GM18502 (cell line): ENCODE measurements around the gene HS3ST3B1.

Source experiments
- ATAC-seq: cut with Tn5 transposase; IDR thresholded peaks from one replicate; pipeline ENCODE4 v1.9.1; 2021; ENCODE audit warnings: mild to moderate bottlenecking; ENCODE audit not compliant: unreplicated experiment, poor library complexity

The HS3ST3B1 gene

DNA sequence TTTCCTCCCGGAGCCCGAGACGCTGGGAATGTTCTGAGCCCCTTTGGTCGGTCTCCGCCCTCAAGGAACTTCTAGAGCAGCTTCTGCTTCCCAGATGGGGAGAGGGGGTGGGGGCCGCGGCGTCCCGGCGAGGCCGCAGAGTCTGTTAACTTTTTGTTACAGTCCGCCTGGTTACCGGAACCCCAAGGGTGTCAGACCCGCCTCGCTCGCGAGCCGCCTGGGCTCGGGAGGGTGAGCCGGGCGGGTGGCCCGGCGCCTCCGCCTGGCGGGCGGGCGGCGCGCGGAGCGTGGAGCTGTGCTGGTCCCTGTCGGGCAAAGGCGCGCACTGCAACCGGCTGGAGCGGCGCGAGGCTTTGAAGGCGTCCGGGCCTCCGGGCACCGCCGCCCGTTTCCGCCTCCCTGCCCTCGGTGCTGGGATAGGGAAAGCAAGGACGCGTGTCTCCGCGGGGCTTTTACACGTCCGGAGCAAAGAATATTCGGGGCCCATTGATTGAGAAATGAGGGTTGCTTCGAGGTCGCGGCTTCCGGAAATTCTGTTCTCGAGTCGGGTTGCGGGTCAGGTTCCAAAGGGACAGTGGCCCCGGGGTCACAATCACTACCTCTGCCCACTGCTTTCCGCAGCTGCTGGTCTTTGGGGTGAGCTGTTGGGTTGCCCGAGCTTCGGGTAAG lies 1.7 kb downstream of the HS3ST3B1 start:
- peak; percentile 52 for ATAC-seq

DNA sequence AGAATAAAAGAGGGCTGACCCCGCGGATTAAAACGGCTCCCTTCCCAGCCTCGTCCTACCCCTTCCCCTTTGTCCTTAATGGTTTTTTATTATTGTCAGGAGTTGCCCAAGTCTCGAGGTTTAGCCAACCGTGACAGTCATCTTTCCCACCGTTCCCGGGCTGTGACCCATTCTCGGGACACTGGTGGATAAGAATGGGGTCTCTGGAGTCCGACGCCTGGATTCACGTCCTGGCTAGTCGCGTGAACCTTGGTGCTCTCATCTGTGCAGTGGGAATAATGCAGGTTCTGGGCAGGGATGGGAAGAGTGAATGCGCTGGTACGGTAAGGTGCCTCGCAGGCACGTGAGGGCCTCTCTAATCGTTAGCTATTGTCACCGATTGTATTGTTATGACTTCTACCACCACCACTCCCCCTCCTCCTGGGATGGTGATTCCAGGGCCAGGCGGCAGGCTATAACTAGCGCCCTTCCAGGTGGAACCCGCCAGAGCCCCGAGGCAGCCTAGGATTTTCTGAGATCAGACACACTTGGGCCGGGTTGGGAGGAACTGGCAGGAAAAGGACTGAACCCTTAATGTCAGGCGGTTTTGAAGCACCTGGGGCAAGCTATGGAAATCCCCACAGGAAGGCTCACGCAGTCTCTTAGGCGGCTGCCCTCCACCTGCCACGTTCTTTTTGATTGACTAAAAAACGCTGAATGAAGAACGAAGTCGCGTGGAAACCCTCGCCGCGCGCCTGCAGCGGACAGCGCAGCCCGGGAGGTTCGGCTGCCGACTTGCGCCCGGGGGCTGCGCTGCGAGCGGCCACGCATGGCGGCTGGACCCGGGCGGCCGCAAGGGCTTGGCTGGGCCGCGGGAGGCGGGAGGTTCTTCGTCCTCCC lies 2.7 kb downstream of the HS3ST3B1 start:
- no peak for ATAC-seq

DNA sequence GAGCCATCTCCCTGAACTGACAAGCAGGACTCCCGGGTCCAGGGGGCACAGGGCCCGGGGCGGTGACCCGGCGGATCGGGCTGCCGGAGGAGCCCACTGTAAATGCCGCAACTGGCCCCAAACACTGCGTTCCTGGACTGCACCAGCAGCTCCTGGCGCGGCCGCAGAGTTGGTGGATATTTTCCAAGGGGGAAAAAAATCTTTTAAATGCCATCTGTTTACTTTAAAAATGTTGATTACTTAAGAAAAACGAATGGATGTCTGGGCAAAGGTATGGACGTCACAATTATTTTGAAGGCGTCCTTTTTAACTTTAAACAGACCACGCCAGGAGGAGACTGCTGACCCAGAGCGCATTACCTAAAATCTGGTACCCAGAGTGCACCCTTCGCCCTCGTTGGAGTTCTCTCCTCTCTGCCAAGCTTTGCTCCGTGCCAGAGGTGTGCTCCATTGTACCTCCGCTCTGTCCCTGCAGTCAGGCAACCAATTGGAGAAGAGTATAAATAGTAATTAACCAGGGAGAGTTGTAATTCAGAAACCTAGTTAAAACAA lies 3.4 kb downstream of the HS3ST3B1 start:
- no peak for ATAC-seq

DNA sequence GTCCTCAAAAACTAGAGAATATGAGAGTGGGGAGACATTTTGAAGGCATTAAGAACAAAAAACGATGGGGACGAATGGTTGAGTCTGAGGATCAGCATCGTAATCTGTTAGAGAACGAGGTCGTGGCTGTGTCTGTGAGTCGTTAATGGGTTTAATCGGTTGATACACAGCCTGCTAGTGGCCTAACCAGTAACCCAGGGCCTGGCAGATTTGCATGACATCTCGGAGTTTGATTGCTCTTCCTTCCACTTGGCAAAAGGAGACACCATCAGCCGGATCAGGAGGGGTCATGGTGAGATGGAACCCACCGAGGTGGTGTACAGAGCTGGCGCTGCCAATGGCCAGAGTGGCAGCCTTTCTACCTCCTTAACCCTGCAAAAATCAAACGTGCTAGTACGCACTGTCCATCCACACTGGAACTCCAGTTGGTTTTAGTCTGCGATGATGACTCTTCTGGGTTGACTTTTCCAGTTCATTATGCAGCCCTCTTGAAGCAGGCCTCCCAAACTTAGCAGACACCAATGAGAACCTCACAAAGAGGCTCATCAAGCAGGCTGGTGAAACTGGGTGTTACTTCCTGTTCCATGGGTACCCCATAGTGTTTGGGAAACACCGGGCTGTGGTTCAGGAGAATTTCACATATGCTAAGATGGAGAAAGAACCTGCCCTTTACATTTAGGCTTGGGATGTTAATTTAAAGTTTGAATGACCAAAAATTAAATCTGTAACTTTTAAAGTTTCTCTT lies 4.1 kb downstream of the HS3ST3B1 start:
- no peak for ATAC-seq

DNA sequence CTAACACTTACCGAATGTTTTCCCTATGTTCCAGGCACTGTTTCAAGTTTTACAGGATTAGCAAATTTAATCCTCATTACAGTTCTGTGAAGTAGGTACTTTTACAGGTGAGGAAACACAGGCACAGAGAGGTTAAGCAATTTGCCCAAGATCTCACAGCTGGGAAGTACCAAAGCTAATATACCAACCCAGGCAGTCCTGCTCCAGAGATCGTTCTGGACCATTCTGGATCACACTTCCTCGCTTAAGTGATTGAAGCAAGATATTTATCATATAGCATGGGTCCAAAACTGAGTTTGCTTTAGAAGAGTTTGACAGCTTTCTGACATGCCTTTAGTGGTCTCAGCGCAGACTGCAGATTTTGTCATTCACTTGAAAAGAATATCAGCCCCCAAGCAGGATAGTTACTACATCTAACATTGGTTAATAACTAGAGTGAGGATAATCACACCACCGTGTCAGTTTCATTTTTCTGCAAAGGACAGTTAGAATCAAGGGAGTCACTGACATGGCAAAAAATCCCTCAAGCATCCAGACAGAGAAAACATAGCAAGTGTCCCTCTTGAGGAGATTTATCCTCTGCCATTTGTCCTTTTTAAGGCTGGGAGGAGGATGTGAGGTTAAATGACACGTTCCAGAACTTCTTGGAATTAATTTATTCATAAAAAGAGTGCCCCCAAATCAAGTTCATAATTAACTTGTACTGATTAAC lies 5.1 kb downstream of the HS3ST3B1 start:
- no peak for ATAC-seq

DNA sequence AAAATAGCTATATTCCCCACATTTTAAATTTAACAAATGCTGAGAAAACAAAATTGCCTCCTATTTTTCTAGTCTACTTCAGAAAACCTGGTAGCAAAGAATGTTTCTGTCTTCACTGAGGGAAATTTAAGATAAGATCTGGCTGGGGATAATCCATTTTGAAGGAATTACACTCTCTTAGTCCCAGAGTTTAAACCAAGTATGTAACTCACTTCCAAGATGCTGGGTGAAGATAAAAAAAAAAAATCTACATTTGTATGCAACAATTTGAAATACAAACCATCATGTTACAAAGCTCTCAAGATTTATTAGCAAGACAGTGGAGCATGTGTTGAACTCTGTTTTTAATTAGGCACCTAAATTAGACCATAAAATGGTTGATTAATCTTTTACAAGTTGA lies 5.7 kb downstream of the HS3ST3B1 start:
- no peak for ATAC-seq

DNA sequence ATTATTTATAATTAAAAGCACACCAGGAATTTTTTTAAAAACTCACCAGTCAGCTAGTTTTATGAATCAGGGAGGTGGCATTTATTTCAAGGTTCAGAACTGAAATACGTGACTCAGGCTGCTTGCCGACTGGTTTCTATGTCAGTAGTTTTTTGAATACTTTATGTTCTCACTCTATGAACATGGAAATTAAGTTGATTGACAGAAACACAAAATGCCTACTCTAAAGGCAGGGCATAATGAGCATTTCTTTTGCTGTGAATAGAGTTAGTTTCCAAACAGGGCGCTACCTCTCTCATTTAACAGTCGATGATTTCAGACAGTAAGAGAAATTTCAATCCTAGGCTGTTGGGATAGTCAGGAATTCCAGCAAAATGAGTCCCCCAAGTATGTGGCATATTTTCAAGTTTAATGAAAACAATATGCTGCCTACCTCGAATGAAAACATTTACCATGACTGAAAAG lies 6.7 kb downstream of the HS3ST3B1 start:
- no peak for ATAC-seq

DNA sequence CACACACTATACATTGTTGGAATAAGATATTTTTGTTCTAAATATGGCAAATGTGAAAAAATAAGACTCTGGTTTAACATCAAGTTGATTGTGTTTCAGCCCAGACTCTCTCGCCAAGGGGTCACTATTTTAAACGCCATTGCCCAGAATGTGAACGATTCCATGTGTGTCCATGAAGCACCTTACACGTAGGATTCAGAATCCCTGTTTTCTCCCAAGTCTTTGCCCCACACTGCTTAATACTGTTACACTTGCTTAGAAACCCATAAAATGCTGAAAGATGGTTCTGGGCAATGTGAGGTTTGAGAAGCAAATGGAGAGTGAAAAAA lies 7.7 kb downstream of the HS3ST3B1 start:
- ATAC-seq = no peak

DNA sequence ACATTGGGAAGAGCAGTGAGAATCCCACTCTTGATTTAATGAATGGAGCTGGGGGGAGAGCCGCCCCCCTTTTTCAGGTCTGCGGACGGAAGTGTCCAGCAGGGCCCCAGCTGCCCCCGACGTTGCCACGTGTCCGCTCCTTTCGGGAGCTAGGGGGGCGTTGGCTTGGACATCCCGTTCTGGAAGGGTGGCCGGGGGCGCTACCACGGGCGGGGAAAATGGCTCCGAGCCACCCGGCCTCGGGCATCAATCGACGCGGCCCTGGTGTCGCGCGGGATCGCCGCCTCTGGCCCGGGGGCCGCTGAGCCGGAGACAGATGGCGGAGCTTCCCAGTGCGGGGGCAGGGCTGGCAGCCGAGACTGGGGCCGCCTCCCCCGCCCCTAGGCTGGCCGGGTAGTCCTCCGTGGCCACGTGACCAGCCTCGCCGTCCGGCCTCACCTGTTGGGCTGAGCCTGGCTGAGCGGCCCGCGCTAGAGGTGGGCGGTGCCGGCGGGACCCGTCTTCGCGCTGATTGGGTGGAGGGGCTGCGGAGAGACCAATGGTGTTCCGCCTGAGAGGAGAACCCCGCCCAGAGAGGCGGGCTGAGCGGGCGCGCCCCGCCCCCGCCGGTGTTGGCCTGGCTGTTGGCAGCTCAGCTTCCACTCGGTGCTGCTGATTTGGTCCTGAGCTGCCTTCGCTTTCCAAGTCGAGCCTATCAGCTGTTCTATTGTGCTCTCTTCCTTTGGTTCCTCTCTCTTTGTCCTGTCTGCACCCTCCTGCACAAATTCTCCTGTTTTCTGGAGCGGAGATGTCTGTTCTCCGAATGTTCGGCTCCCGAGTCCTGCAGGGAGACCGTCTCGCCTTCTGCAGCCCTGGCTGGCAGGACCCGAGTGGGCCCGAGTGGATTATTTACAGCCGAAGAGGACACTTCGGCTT lies 8.3 kb downstream of the HS3ST3B1 start:
- peak; percentile 100 for ATAC-seq

DNA sequence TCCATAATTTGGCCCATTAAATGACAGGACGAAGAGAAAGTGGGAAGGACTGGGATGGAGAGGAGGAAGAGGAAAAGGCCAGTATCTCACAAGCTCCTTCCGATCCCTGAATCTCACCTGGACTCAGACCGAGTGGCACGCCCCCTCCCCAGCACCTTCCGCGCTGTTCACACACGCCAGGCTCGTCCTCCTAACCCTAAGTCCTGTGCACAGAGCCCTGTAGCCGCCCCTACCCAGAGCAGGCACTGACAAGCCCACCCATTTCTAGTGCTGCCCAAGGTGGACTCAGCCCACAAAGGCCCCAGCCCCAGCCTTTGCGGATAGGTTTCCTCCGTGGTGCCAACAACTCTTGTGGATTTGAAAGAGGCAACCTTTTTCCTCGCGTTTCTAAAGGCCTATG lies 9.2 kb downstream of the HS3ST3B1 start:
- ATAC-seq = no peak

DNA sequence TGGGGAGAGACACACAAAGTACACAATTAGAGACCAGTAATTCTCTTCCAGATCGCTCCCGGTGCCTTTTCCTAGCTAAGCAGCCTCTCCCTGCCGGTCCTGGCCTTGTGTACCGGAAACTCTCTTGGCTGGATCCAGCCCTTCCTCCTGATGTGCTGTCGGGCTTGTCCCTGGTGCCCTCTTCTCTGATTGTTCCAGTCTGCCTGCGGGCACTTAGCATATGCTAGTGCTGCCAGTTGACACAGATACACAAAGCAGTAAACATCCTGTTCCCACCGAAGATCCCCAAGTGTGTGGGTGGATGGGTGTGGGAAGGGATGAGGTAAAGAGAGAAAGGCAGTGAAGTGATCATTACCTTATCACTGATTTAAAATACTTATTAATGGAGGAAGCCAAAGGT lies 9.7 kb downstream of the HS3ST3B1 start:
- ATAC-seq = no peak

DNA sequence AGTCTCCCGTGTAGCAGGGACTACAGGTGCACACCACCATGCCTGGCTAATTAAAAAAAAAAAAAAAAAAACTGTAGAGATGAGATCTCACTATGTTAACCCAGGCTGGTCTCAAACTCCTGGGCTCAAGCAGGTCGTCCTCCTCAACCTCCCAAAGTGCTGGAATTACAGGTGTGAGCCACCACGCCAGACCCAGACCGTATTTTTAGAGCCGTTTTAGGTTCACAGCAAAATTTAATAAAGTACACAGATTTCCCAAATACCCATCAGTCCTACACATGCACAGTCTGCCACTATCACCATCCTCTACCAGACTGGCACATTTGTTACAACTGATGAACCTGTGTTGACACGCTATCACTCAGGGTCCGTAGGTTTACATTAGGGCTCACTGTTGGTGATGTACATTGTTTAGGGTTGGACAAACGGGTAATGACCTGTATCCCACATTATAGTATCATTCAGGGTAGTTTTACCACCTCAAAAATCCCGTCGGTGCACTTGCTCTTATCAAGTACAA lies 10.4 kb downstream of the HS3ST3B1 start:
- no peak for ATAC-seq

DNA sequence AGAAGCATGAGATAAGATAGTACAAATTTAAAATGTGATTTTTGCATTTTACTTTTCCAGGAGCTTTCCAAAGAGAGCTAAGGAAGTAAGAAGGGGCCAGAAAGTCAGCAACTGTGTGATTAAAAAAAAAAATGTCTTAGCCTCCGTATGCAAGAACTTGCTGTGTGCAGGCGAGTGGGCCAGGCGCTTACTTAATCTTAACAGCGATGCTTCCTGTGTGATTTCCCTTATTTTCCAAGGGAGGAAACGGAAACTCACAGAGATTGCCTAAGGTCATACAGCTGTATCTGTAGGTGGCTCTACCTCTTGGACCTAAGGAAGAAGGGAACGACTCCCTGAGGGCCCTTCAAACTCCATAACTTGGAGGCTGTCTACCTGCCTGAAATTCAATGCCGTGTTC lies 11.1 kb downstream of the HS3ST3B1 start:
- ATAC-seq = no peak

DNA sequence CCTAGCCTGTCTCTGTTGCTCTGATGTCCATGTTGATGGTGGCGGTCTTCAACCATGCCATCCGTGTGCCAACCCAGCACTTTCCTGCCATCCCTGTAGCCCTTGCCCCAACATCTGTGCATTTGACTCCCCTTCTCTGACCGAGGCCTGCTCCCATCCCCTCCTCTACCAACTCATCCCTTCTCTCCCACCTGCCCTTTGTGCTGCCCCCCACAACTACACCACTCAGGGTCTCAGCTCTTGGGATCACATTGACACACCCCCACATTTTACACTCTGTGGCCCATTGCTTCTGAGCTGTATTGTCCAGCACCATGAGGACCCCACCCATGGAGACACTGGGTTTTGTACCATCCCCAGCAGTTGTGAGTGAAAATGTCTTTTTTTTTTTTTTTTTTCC lies 11.6 kb downstream of the HS3ST3B1 start:
- no peak for ATAC-seq

DNA sequence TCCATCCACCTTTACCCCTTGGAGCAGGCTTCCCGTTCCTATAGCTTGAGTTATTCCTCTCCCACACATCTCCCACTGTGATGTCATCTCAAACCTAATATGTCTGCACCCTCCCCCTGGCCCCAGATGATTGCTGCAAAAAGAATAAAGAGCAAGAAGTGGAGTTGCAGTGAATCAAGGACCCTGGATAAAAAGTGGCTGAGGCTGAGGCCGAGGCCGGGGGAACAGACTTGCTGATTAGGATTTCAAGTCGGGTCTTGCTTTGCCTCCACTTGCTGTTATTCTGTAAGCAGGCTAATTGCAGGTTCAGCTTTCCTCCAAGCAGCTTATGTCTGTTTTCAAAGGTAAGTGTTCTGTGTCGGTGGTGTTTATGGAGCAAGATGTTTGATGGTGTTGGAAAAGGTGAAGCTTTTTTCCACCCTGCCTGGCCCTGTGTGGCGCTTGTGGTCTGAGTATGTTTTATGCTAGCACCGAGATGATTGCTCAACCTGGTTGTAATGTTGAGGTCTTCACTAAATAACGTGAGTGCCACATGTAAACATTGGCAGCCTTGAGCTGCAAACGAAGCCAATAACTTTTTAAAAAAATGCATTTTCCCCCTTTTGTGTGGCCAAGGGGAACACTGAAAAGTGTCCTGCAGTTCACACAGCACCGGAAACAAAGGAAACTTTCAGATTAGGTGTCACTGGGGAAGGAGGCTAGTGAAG lies 15.4 kb downstream of the HS3ST3B1 start:
- no peak for ATAC-seq

DNA sequence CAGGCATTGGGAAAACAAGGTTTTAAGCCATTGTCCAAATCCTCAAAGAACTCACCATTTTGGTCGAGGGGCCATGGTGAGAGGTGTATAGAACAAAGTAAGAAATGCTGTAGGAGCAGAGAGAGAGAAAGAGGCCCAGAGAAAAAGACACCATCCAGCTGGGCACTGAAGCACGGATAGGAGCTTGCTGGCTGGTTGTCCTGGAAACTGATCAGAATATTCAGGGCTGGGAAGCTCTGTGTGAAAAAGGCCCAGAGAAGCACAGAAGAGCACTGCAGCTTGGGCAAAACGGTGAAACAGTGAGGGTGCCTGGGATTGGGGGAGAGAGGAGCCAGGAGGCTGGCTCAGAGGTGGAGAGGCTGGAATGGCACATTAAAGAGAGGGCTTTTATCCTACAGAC lies 16.5 kb downstream of the HS3ST3B1 start:
- ATAC-seq = no peak

DNA sequence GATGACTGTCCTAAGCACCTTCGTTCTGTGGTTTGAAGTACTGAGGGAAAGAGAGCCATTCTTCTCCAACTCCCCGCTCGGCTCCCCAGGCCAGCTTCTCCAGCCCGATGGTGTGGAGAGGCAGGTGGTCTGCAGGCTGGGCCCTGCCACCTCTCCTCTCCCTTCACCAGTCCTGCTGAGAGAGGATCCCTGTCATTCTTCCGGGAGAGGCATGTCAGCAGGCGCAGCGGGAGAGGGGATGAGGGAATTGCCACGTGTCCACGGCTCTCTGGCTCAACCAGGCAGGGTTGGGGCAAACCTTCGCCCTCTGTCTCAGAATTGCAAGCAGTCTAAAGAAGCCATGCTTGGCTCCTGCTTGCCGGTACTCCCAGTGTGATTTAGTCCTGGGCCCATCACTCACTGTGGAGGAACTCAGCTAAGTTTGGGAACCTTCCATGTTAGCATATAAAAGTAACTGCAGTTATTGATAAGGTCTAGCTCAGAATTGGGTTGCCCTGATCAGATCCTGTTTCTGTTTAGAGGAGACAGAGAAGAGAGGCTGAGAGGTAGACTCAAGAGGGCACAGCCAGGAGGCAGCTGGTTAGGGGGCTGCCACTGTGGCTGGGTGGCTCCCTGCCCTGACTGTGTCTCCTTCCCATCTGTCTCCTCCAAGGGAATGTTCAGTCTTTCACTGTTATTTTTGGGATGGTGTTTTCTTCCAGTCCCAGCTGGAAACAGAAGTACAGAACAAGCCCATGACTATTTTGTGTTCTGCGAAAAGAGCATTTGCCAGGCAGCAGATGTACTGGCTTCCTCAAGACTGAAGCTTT lies 17.4 kb downstream of the HS3ST3B1 start:
- ATAC-seq = no peak

DNA sequence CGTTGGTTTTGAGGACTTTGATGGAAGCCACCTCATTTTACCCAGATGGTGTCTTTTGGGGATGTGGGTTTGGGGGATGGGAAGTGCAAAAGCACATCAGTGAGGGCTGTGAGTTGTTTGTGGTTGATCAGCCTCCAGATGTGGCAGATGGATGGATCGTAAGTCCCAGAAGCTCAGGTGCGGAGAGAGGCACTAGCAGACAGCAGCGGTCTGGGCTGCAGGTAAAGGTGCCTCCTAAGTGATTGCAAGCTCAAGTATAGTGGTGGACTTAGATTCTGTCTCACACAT lies 18.0 kb downstream of the HS3ST3B1 start:
- ATAC-seq = no peak
